H1 (cell line): ENCODE measurements around the gene DISC1. TPM values are rescaled to one million over a fixed set of nuclear protein-coding genes. Genes with fewer than 3 reads are reported as not detected.

ENCODE experiments used
- CTCF ChIA-PET: fragments of 300-600 bp; sonication (Branson Sonifier 250); formaldehyde crosslinking; loops from one replicate; lab custom pipeline; 2021; ENCODE audit not compliant: partially characterized antibody; lab: Charles Lee
- POLR2A ChIA-PET: fragments of 300-600 bp; sonication (Branson Sonifier 250); formaldehyde crosslinking; loops from one replicate; lab custom pipeline; 2021; ENCODE audit warnings: inconsistent platforms; ENCODE audit not compliant: partially characterized antibody; lab: Charles Lee
- DNase-seq, 2 experiments: peaks; one replicate each; pipeline versions ENCODE4 v3.0.0 to v3.0.0-alpha.2; 2010 to 2022; ENCODE audit warnings: low spot score in 2 of 2, low read depth in 1 of 2, mixed read lengths in 1 of 2
- FAIRE-seq: peaks from 2 replicates; lab custom pipeline; 2011; peaks lifted over from hg19 to GRCh38; lab: Jason Lieb, UNC
- H2AFZ ChIP-seq: 2 replicates; pipeline ENCODE4 v1.8.1; 2012; ENCODE audit warnings: low read length, inconsistent platforms
- H2AK5ac ChIP-seq: 2 replicates; pipeline ENCODE4 v1.6.1; 2013; ENCODE audit warnings: low read depth, low read length
- H2BK120ac ChIP-seq: replicated peaks from 2 replicates; pipeline ENCODE3; 2013; ENCODE audit warnings: low read depth, low read length, inconsistent platforms
- H2BK12ac ChIP-seq: 2 replicates; pipeline ENCODE4 v1.6.1; 2013; ENCODE audit warnings: low read depth, low read length
- H2BK15ac ChIP-seq: 2 replicates; pipeline ENCODE4 v1.6.1; 2013; ENCODE audit warnings: low read length
- H2BK20ac ChIP-seq: 2 replicates; pipeline ENCODE4 v1.6.1; 2013; ENCODE audit warnings: low read length
- H2BK5ac ChIP-seq: 2 replicates; pipeline ENCODE4 v1.6.1; 2013; ENCODE audit warnings: low read depth, low read length
- H3K14ac ChIP-seq: 2 replicates; pipeline ENCODE4 v1.6.1; 2013; ENCODE audit warnings: inconsistent platforms; ENCODE audit not compliant: insufficient read length
- H3K18ac ChIP-seq: 2 replicates; pipeline ENCODE4 v1.6.1; 2013; ENCODE audit warnings: low read length; ENCODE audit errors: extremely low read depth
- H3K23ac ChIP-seq: 2 replicates; pipeline ENCODE4 v1.6.1; 2013; ENCODE audit warnings: inconsistent platforms; ENCODE audit not compliant: insufficient read length
- H3K23me2 ChIP-seq: 2 replicates; pipeline ENCODE4 v1.6.1; 2013; ENCODE audit warnings: low read depth, low read length
- H3K27ac ChIP-seq: 2 replicates; pipeline ENCODE4 v1.6.1; 2011; ENCODE audit warnings: low read depth, low read length, inconsistent platforms
- H3K27me3 ChIP-seq, 4 experiments: replicated peaks in 1 of 4; 1 replicate in 1 of 4; 2 replicates in 3 of 4; pipeline versions ENCODE4 v1.6.1 to v1.8.1; 2011 to 2013; ENCODE audit warnings: low read length in 3 of 4, mild to moderate bottlenecking in 3 of 4, inconsistent platforms in 2 of 4, mixed read lengths in 2 of 4, moderate library complexity in 1 of 4; ENCODE audit not compliant: control insufficient read depth in 3 of 4, insufficient read depth in 3 of 4; ENCODE audit errors: extremely low read depth in 1 of 4
- H3K36me3 ChIP-seq, 4 experiments: 2 replicates each; pipeline versions ENCODE4 v1.6.1 to v1.8.1; 2011 to 2013; ENCODE audit warnings: mild to moderate bottlenecking in 4 of 4, low read length in 3 of 4, moderate library complexity in 2 of 4, control low read depth in 1 of 4, inconsistent platforms in 1 of 4; ENCODE audit not compliant: insufficient read depth in 4 of 4, control insufficient read depth in 2 of 4
- H3K4ac ChIP-seq: replicated peaks from 2 replicates; pipeline ENCODE3; 2013; ENCODE audit warnings: low read length, low read depth, mixed read lengths, inconsistent platforms; ENCODE audit not compliant: insufficient read length
- H3K4me1 ChIP-seq, 4 experiments: replicated peaks in 1 of 4; 1 replicate in 1 of 4; 2 replicates in 3 of 4; pipeline versions ENCODE4 v1.6.1 to v1.8.1; 2011 to 2013; ENCODE audit warnings: low read length in 3 of 4, inconsistent platforms in 2 of 4, mixed read lengths in 1 of 4; ENCODE audit not compliant: insufficient read depth in 4 of 4, control insufficient read depth in 3 of 4
- H3K4me2 ChIP-seq, 2 experiments: 2 replicates each; pipeline versions ENCODE4 v1.6.1 to v1.8.1; 2011 to 2013; ENCODE audit warnings: low read depth in 2 of 2, low read length in 2 of 2, control low read depth in 1 of 2, inconsistent platforms in 1 of 2, mild to moderate bottlenecking in 1 of 2; ENCODE audit not compliant: insufficient read depth in 1 of 2
- H3K4me3 ChIP-seq, 4 experiments: fragments of 200-600, 300-600 bp in 1 of 4; sonication (generic), shearing (Covaris generic), sonication (Bioruptor Twin) in 1 of 4; 2 replicates each; pipeline versions ENCODE4 v1.5.1 to v1.8.1; 2011 to 2016; ENCODE audit warnings: low read length in 4 of 4, low read depth in 3 of 4, control low read depth in 2 of 4, inconsistent platforms in 2 of 4, mild to moderate bottlenecking in 2 of 4, mixed read lengths in 1 of 4, moderate library complexity in 1 of 4; ENCODE audit not compliant: insufficient read depth in 2 of 4; ENCODE audit errors: extremely low read depth in 1 of 4
- H3K56ac ChIP-seq: replicated peaks from 2 replicates; pipeline ENCODE3; 2013; ENCODE audit warnings: low read depth, mild to moderate bottlenecking, mixed read lengths, low read length, inconsistent platforms; ENCODE audit not compliant: insufficient read length
- H3K79me1 ChIP-seq: 2 replicates; pipeline ENCODE4 v1.6.1; 2013; ENCODE audit warnings: low read depth, low read length, control low read depth
- H3K79me2 ChIP-seq, 2 experiments: 2 replicates each; pipeline versions ENCODE4 v1.6.1 to v1.8.1; 2012 to 2013; ENCODE audit warnings: low read length in 2 of 2, mild to moderate bottlenecking in 2 of 2, inconsistent platforms in 1 of 2; ENCODE audit not compliant: insufficient read depth in 2 of 2, control insufficient read depth in 1 of 2
- H3K9ac ChIP-seq, 4 experiments: replicated peaks in 1 of 4; 1 replicate in 1 of 4; 2 replicates in 3 of 4; pipeline versions ENCODE4 v1.6.1 to v1.8.1; 2011 to 2013; ENCODE audit warnings: low read depth in 3 of 4, low read length in 3 of 4, control low read depth in 2 of 4, mild to moderate bottlenecking in 2 of 4, moderate library complexity in 2 of 4, inconsistent platforms in 1 of 4; ENCODE audit errors: extremely low read depth in 1 of 4
- H3K9me3 ChIP-seq, 2 experiments: 2 replicates each; pipeline versions ENCODE4 v1.6.1 to v1.8.1; 2012 to 2013; ENCODE audit warnings: mild to moderate bottlenecking in 2 of 2, moderate library complexity in 2 of 2, control low read depth in 1 of 2, inconsistent platforms in 1 of 2, low read depth in 1 of 2, low read length in 1 of 2, mixed read lengths in 1 of 2; ENCODE audit not compliant: insufficient read depth in 2 of 2
- H4K20me1 ChIP-seq, 2 experiments: replicated peaks in 1 of 2; 2 replicates each; pipeline versions ENCODE3 to v1.8.1; 2011 to 2013; ENCODE audit warnings: inconsistent platforms in 2 of 2, low read length in 2 of 2, mild to moderate bottlenecking in 1 of 2; ENCODE audit not compliant: insufficient read depth in 2 of 2, control insufficient read depth in 1 of 2
- H4K5ac ChIP-seq: 2 replicates; pipeline ENCODE4 v1.6.1; 2013; ENCODE audit warnings: low read length, low read depth, mixed read lengths, inconsistent platforms; ENCODE audit not compliant: insufficient read length
- H4K8ac ChIP-seq: 2 replicates; pipeline ENCODE4 v1.8.0; 2013; ENCODE audit warnings: mild to moderate bottlenecking, moderate library complexity, low read length, inconsistent platforms; ENCODE audit not compliant: insufficient read depth; ENCODE audit errors: extremely low read depth
- H4K91ac ChIP-seq: replicated peaks from 2 replicates; pipeline ENCODE3; 2013; ENCODE audit warnings: low read length, mixed read lengths, inconsistent platforms; ENCODE audit not compliant: insufficient read length
- CBX8 ChIP-seq: fragments of 300-800, 300-1000 bp; sonication (generic); IDR thresholded peaks from 2 replicates; pipeline ENCODE4 v1.7.1; 2016; ENCODE audit warnings: low read depth, low read length, borderline replicate concordance
- CTBP2 ChIP-seq: IDR thresholded peaks from 2 replicates; pipeline ENCODE4 v1.7.0; 2011; ENCODE audit warnings: borderline replicate concordance, mild to moderate bottlenecking, moderate library complexity, mixed read lengths, low read length; ENCODE audit not compliant: insufficient read depth, insufficient read length
- EP300 ChIP-seq, 2 experiments: IDR thresholded peaks; 1 replicate in 1 of 2; 2 replicates in 1 of 2; pipeline ENCODE4 v1.6.1; 2011 to 2012; ENCODE audit warnings: low read depth in 2 of 2, low read length in 2 of 2, mild to moderate bottlenecking in 2 of 2, borderline replicate concordance in 1 of 2, inconsistent platforms in 1 of 2, moderate library complexity in 1 of 2
- EZH2 ChIP-seq: fragments of 200-600 bp; sonication (generic); IDR thresholded peaks from 2 replicates; pipeline ENCODE4 v1.7.1; 2012; ENCODE audit warnings: low read depth, mild to moderate bottlenecking, moderate library complexity, low read length, inconsistent platforms; ENCODE audit not compliant: severe bottlenecking
- FOSL1 ChIP-seq: IDR thresholded peaks from 2 replicates; pipeline ENCODE4 v1.6.1; 2011; ENCODE audit warnings: mild to moderate bottlenecking, low read depth, low read length, moderate library complexity; ENCODE audit not compliant: insufficient read depth
- KDM1A ChIP-seq: fragments of 200-600, 300-600 bp; sonication (generic); IDR thresholded peaks from 2 replicates; pipeline ENCODE4 v1.7.1; 2016; ENCODE audit warnings: mild to moderate bottlenecking, low read length, borderline replicate concordance
- MAFK ChIP-seq: IDR thresholded peaks from 2 replicates; pipeline ENCODE4 v1.6.1; 2012; ENCODE audit warnings: low read depth, mild to moderate bottlenecking, improper control_type of control experiment, low read length
- SAP30 ChIP-seq: fragments of 300-600 bp; sonication (generic); IDR thresholded peaks from 2 replicates; pipeline ENCODE4 v1.7.1; 2012; ENCODE audit warnings: low read length, moderate library complexity, mild to moderate bottlenecking, inconsistent platforms; ENCODE audit not compliant: insufficient read depth, insufficient replicate concordance
- WGBS, 2 experiments: shearing (Covaris generic) in 1 of 2; methylation state at CpG; one replicate each; pipeline versions ENCODE4 v1.1.6 to v1.1.7; 2013 to 2015; ENCODE audit warnings: low lambda C conversion rate in 2 of 2, mixed read lengths in 2 of 2, inconsistent platforms in 1 of 2, low coverage in 1 of 2, missing lambda C conversion rate in 1 of 2; ENCODE audit not compliant: insufficient replicate concordance in 2 of 2, insufficient coverage in 1 of 2, insufficient read length in 1 of 2; ENCODE audit errors: extremely low coverage in 1 of 2, missing lambda C conversion rate in 1 of 2; 5-methylcytosine and 5-hydroxymethylcytosine counted together
- polyA plus RNA-seq, 7 experiments: library from polyadenylated mRNA; depleted of rRNA in 3 of 7; stranded (reverse) in 5 of 7; unstranded in 2 of 7; fragments of >200 nt in 5 of 7; fragments of 200-250 nt in 2 of 7; gene quantifications; 1 replicate in 5 of 7; 2 replicates in 1 of 7; 4 replicates in 1 of 7; pipeline versions ENCODE4 v1.2.1 to v1.2.3, GENCODE V29; 2011 to 2013; ENCODE audit warnings: missing spikeins in 2 of 7, mixed read lengths in 2 of 7
- total RNA-seq: library from RNA; stranded (reverse); fragmentation: NEBNext Ultra II Directional; extraction: Animal tissue kit (Norgen Biotek cat#: 25700); gene quantifications from 2 replicates; pipeline ENCODE4 v1.2.1, GENCODE V29; 2021
- TF ChIP-seq, protein P1 (sequence below): IDR thresholded peaks from 2 replicates; pipeline ENCODE4 v1.6.1; 2012; ENCODE audit warnings: low read length, inconsistent platforms

The DISC1 gene
- total and polyA plus RNA-seq, 2 of the 8 experiments (the other 6 are each of a cell fraction or from before 2014, with no cell fraction given): 1.1 to 3.5 TPM

DNA sequence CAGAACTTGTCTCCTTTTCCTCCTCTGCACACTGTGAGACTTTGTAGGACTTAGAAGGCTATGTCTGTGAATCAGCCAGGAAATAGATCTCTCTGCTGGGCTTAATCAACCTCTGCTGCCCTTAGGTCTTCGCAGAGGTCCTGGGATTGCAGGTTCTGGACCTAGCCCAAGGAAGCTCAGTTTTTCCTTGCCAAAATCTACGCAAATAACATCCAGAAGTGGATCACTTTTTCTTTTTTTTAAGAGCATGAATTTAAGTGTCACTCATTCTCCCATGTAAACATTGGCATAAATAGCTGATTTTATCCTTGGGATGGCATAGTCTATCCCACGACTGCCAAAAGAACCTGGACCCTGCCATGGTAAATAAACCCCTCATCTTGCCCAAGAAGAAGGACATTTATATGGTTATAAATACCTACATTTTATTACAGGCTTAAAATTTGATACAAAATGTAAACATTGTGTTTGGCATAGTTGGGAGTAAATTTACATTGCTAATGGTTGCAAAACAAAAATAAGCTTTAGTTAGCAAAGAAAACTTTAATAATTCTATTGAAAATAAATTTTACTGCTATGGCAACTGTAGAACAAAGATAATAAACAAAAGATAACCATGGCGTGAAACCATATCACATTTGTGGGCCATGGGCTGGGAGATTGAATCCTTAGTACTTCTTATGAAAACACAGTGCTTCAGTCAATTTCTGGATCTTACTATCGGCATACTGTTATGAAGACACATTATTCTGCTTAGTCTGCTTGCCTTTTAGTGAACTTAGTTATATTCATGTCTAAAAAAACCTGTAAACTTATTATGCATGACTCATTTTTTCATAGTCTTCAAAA lies 24.5 kb upstream of the DISC1 start:
- 73% methylated on average over 5 of the region's 5 CpGs; no CpG with 5 or more reads in 1 of the 2 experiments for WGBS, 2 experiments
- no peak overlapping the region for H3K4me3 ChIP-seq
- FAIRE-seq: no peak
- no peak for TF ChIP-seq CTBP2
- TF ChIP-seq, protein P1, sequence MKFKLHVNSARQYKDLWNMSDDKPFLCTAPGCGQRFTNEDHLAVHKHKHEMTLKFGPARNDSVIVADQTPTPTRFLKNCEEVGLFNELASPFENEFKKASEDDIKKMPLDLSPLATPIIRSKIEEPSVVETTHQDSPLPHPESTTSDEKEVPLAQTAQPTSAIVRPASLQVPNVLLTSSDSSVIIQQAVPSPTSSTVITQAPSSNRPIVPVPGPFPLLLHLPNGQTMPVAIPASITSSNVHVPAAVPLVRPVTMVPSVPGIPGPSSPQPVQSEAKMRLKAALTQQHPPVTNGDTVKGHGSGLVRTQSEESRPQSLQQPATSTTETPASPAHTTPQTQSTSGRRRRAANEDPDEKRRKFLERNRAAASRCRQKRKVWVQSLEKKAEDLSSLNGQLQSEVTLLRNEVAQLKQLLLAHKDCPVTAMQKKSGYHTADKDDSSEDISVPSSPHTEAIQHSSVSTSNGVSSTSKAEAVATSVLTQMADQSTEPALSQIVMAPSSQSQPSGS: no peak
- no peak for TF ChIP-seq CBX8
- TF ChIP-seq EP300 (IDR thresholded peaks at IDR 0.05; ENCODE audit: borderline replicate concordance in 1 of 2, low read depth in 2 of 2, low read length in 2 of 2): no peak
- no peak for TF ChIP-seq SAP30
- no peak for TF ChIP-seq FOSL1
- no peak for TF ChIP-seq KDM1A
- no peak for TF ChIP-seq EZH2
- TF ChIP-seq MAFK: no peak

More for the DNA sequence above, 24.5 kb upstream of the DISC1 start:
- no peak overlapping the region for H2BK20ac ChIP-seq
- H3K4me2 ChIP-seq: no peak overlapping the region
- no peaks in the 10 kb centered on the region for H3K36me3 ChIP-seq
- no peak overlapping the region for H3K27ac ChIP-seq
- H2BK15ac ChIP-seq: no peak overlapping the region
- no peak overlapping the region for H2BK5ac ChIP-seq
- H3K4me1 ChIP-seq: peaks cover 0 to 4% (median under 1%) of the 10 kb centered on the region in 4 experiments; a peak in 1 of 7 replicates
- no peak for DNase-seq
- no peak overlapping the region for H3K18ac ChIP-seq
- H3K9ac ChIP-seq: no peak overlapping the region
- H3K14ac ChIP-seq: no peak overlapping the region
- no peaks in the 10 kb centered on the region for H4K20me1 ChIP-seq
- POLR2A ChIA-PET: no interaction called here
- no peak overlapping the region for H4K8ac ChIP-seq
- no peaks in the 10 kb centered on the region for H3K79me2 ChIP-seq
- no peak overlapping the region for H2AK5ac ChIP-seq
- H2BK120ac ChIP-seq: no peak overlapping the region
- no peak overlapping the region for H3K56ac ChIP-seq
- no peak overlapping the region for H4K5ac ChIP-seq
- CTCF ChIA-PET: interaction anchor here (0.5 to 2.1 kb wide), 7 partner anchors 12 to 322 kb away, joined by 3 to 8 read pairs (median 4); no protein-coding TSS in a partner anchor
- H2BK12ac ChIP-seq: no peak overlapping the region
- no peak overlapping the region for H4K91ac ChIP-seq
- no peaks in the 10 kb centered on the region; a peak in 1 of 7 replicates for H3K27me3 ChIP-seq
- no peaks in the 10 kb centered on the region for H3K79me1 ChIP-seq
- no peaks in the 10 kb centered on the region for H3K9me3 ChIP-seq
- H2AFZ ChIP-seq: no peak overlapping the region
- H3K4ac ChIP-seq: no peak overlapping the region
- no peaks in the 10 kb centered on the region; the same call in 1 of the 2 replicates for H3K23me2 ChIP-seq
- H3K23ac ChIP-seq: no peak overlapping the region
